Gastrocnemius medialis (tissue), 4 donors: Measurements from ENCODE around the gene MRPL39.

Experiments used
- CTCF ChIP-seq, 5 experiments: fragments of 450-650 bp in 3 of 5; fragments of 200-600 bp in 2 of 5; sonication (generic) in 2 of 5; IDR thresholded peaks in 4 of 5; conservative IDR thresholded peaks in 1 of 5; 1 replicate in 4 of 5; 2 replicates in 1 of 5; pipeline ENCODE4 v1.5.1; 2016 to 2019; ENCODE audit warnings: antibody characterized with exemption in 5 of 5, mild to moderate bottlenecking in 3 of 5, moderate library complexity in 3 of 5
- POLR2A ChIP-seq, 2 donors: fragments of 450-650 bp; IDR thresholded peaks; one replicate each; pipeline ENCODE4 v1.6.1; 2017; ENCODE audit warnings: antibody characterized with exemption in 2 of 2, mild to moderate bottlenecking in 2 of 2, moderate library complexity in 2 of 2

GRCh38 chr21:25536752-25537151 lies 70.5 kb downstream of the MRPL39 start:
- TF ChIP-seq CTCF (IDR thresholded peaks at IDR 0.05 in 4 of 5, conservative IDR thresholded peaks at IDR 0.05 in 1 of 5) = no peak
- no peak for TF ChIP-seq POLR2A (IDR thresholded peaks at IDR 0.05)
